ENCODE results near the gene YEATS4.

DNA sequence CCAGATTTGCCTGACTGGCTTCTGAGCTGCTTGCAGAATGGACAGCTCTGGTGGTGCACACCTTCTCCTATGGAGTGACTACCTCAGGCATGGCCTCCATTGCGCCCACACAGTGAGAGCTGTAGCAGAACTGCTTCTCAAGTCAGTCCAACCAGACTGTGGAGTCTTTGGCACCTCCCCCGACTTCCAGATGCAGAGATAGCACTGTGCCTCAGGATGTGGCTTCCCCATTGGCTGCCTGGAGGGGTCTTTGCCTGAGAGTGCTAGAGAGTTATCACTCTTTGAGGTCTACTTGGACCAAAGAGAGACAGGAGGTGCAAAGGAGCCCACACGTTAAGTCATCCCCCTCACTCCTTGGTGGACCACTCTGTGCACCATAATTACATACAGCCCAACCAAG is 65.9 kb downstream of the YEATS4 start:
- TF ChIP-seq EP300 (IDR thresholded peaks at IDR 0.05) (no peak), POLR2A (IDR thresholded peaks at IDR 0.05) (no peak)
- TF ChIP-seq, protein P1, sequence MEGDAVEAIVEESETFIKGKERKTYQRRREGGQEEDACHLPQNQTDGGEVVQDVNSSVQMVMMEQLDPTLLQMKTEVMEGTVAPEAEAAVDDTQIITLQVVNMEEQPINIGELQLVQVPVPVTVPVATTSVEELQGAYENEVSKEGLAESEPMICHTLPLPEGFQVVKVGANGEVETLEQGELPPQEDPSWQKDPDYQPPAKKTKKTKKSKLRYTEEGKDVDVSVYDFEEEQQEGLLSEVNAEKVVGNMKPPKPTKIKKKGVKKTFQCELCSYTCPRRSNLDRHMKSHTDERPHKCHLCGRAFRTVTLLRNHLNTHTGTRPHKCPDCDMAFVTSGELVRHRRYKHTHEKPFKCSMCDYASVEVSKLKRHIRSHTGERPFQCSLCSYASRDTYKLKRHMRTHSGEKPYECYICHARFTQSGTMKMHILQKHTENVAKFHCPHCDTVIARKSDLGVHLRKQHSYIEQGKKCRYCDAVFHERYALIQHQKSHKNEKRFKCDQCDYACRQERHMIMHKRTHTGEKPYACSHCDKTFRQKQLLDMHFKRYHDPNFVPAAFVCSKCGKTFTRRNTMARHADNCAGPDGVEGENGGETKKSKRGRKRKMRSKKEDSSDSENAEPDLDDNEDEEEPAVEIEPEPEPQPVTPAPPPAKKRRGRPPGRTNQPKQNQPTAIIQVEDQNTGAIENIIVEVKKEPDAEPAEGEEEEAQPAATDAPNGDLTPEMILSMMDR (IDR thresholded peaks at IDR 0.05), result no peak
